ENCODE measurements around the gene ZFAND6.
A peak's percentile ranks its signal among the peaks of the same experiment; 100 is the strongest.
"Not testable (repeated sequence)": the region's sequence is repeated elsewhere in the genome, so short reads cannot be mapped to it uniquely, and the experiment has no call there.

ZFAND6 gene

DNA sequence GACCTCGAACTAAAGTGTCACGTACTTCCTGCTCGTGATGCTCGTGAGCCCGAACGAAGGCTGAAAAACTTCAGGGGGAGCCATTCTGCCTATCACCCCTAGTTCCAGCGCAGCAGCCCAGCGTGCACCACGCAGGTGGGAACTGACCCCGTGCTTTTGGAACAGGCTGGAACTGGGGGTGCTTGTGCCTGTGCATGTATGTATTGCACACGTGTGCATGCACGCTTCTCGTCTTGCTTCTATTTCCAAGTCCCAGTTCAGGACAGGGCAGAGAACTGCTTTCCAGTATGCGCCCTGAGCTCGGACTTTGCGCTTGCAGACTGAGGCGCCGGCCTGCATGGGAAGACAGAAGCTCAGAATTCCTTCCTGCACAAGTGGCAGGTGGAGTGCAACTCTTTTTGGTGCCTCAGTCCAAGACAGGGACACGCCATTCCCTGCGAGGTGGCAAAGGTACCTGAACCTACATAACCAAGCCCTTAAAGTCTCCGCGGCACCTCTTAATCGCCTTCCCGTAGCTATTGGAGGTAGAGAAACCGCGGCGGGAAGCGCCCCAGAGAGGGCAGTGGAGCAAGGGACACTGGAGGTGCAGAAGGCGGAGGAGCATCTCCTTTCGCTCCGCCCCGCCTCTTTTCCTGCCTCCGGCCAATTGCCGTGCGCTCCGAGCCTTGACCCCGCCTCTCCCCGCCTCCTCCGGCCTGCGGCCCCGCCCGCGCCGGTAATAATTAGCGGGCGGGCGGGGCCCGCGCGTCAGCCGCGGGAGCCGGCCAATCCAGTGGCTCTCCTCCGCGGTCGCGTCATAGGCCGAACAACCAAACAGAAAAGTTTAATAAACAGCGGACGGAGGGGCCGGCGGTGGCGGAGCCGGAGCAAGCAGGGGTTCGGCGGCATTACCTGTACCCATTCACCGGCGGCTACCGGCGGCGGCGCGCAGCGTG, at the start of gene ZFAND6:
TSS of gene ZFAND6 (plus strand) at position 826 of the 935 bp plus-strand sequence. CDS start 60,669 bp downstream, outside the sequence.
- peak within 1 kb of the TSS; percentile 91 to 95 (median 95) for H3K4me3 Mint-ChIP-seq
- H3K36me3 Mint-ChIP-seq (ENCODE audit: low read depth): no peaks in the 10 kb centered on the region
- H3K27me3 Mint-ChIP-seq (ENCODE audit: low read depth): peaks cover 21% of the 10 kb centered on the region
- no peaks in the 10 kb centered on the region for H3K9me3 Mint-ChIP-seq
- TF ChIP-seq, protein P1, sequence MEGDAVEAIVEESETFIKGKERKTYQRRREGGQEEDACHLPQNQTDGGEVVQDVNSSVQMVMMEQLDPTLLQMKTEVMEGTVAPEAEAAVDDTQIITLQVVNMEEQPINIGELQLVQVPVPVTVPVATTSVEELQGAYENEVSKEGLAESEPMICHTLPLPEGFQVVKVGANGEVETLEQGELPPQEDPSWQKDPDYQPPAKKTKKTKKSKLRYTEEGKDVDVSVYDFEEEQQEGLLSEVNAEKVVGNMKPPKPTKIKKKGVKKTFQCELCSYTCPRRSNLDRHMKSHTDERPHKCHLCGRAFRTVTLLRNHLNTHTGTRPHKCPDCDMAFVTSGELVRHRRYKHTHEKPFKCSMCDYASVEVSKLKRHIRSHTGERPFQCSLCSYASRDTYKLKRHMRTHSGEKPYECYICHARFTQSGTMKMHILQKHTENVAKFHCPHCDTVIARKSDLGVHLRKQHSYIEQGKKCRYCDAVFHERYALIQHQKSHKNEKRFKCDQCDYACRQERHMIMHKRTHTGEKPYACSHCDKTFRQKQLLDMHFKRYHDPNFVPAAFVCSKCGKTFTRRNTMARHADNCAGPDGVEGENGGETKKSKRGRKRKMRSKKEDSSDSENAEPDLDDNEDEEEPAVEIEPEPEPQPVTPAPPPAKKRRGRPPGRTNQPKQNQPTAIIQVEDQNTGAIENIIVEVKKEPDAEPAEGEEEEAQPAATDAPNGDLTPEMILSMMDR (IDR thresholded peaks at IDR 0.05; ENCODE audit: unreplicated experiment in 3 of 3): peak in 1 of 3 experiments; percentile 12
- peaks cover 22% of the 10 kb centered on the region for H3K4me1 Mint-ChIP-seq
- peak within 1 kb of the TSS; percentile 55 to 93 (median 85) for H3K27ac Mint-ChIP-seq

DNA sequence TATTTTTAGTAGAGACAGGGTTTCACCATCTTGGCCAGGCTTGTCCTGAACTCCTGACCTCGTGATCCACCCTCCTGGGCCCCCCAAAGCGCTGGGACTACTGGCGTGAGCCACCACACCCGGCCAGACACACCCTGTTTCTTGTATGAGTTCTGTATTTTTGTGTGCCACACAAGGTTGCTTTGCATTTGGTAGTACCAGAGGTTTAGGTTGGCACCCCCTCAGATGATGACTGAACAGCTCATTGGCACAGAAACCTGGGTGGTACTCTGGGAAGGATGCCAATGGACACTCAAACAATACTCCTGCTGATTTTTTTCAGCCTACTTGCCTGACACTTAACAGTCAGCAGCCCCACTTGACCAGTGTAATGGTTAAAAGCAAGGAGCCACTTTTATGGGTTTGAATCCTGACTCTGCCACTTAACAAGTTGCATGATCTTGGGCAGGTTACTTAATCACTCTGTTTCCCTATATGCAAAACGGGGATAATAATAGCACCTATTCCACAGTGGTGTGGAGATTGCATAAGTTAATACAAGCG, 49.3 kb upstream of the ZFAND6 start:
- Mint-ChIP-seq H3K36me3 (ENCODE audit: low read depth) (no peaks in the 10 kb centered on the region), H3K27me3 (ENCODE audit: low read depth) (peaks cover 4% of the 10 kb centered on the region), H3K4me3 (no peak overlapping the region), H3K4me1 (no peaks in the 10 kb centered on the region), H3K9me3 (peaks cover 6% of the 10 kb centered on the region), H3K27ac (no peak overlapping the region)
- TF ChIP-seq, protein P1 (IDR thresholded peaks at IDR 0.05; ENCODE audit: unreplicated experiment in 3 of 3): no peak

DNA sequence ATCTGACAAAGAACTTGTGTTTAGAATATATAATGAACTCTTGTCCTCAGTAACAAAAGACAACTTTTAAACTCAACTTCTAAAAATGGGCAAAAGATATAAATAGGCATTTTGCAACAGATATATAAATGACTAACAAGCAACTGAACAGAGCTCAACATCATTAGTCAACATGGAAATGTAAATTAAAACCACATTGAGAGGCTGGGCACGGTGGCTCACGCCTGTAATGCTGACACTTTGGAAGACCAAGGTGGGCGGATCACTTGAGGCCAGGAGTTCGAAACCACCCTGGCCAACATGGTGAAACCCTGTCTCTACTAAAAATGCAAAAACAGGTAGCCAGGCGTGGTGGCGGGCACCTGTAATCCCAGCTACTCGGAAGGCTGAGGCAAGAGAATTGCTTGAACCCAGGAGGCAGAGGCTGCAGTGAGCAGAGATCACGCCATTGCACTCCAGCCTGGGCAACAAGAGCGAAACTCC, 48.4 kb upstream of the ZFAND6 start:
- not testable (repeated sequence) for H3K36me3 Mint-ChIP-seq (ENCODE audit: low read depth); H3K9me3 Mint-ChIP-seq; H3K27me3 Mint-ChIP-seq (ENCODE audit: low read depth); H3K4me3 Mint-ChIP-seq; H3K27ac Mint-ChIP-seq; H3K4me1 Mint-ChIP-seq

DNA sequence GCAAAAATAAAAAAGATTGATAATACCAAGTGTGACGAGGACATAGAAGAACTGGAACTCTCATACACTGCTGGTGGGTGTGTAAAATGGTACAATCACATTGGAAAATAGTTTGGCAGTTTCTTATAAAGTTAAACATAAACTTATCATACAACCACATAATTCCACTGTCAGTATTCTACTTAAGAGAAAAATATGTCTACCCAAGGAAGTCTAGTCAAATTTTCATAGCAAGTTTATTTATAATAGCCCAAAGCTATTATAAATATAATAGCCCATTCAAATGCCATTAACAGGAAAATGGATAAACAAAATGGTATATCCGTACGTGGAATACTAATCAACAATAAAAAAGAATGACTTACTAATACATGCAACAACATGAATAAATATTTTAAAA, 47.9 kb upstream of the ZFAND6 start:
- TF ChIP-seq, protein P1 (IDR thresholded peaks at IDR 0.05; ENCODE audit: unreplicated experiment in 3 of 3): no peak
- H3K4me1 Mint-ChIP-seq: no peaks in the 10 kb centered on the region
- no peaks in the 10 kb centered on the region for H3K36me3 Mint-ChIP-seq (ENCODE audit: low read depth)

DNA sequence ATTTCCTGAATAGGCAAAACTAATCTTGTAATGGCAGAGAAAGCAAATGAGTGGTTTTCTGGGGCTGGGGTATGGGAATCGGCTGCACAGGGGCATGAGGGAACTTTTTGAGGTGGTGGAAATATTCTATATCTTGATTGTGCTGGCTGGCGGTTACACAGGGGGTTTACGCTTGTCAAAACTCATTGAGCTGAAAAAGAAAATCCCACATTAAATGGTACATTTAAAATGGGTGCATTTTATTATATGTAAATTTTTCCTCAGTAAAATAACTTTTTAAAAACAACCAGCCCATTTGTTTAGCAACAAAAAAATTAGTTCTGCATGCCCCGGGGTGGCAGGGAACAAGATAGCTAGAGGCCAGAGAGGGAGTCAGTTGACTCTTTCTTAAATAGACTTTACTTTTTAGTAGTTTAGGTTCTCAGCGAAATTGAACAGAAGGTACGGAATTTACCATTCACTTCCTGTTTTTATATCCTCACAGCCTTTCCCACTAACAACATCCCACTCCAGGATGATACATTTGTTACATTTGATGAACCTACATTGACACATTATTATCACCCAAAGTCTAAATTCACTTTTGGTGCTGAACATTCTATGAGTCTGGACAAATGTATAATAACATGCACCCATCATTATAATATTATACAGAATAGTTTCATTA, 47.3 kb upstream of the ZFAND6 start:
- peaks cover 4% of the 10 kb centered on the region for H3K27me3 Mint-ChIP-seq (ENCODE audit: low read depth)
- H3K9me3 Mint-ChIP-seq: peaks cover 8% of the 10 kb centered on the region
- no peak overlapping the region for H3K4me3 Mint-ChIP-seq
- H3K4me1 Mint-ChIP-seq: no peaks in the 10 kb centered on the region
- TF ChIP-seq, protein P1 (IDR thresholded peaks at IDR 0.05; ENCODE audit: unreplicated experiment in 3 of 3): no peak
- H3K36me3 Mint-ChIP-seq (ENCODE audit: low read depth): no peaks in the 10 kb centered on the region
- no peak overlapping the region for H3K27ac Mint-ChIP-seq

More for the DNA sequence above, 47.9 kb upstream of the ZFAND6 start:
- Mint-ChIP-seq H3K9me3 (peaks cover 6% of the 10 kb centered on the region), H3K27me3 (ENCODE audit: low read depth) (peaks cover 4% of the 10 kb centered on the region), H3K27ac (no peak overlapping the region), H3K4me3 (no peak overlapping the region)

DNA sequence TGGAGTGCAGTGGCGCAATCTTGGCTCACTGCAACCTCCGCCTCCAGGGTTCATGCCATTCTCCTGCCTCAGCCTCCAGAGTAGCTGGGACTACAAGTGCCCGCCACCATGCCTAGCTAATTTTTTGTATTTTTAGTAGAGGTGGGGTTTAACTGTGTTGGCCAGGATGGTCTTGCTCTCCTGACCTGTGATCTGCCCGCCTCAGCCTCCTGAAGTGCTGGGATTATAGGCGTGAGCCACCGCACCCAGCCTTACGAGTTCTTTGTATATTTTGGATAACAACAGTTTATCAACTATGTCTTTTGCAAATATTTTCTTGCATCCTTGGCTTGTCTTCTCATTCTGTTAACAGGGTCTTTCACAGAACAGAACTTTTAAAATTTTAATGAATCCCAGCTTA, 45.3 kb upstream of the ZFAND6 start:
- not testable (repeated sequence) for H3K4me1 Mint-ChIP-seq, H3K4me3 Mint-ChIP-seq

More for the DNA sequence above, 45.3 kb upstream of the ZFAND6 start:
- H3K9me3 Mint-ChIP-seq; H3K27me3 Mint-ChIP-seq (ENCODE audit: low read depth); H3K27ac Mint-ChIP-seq; H3K36me3 Mint-ChIP-seq (ENCODE audit: low read depth): not testable (repeated sequence)

Measured in nephron (organoid).